WI38 (cell line): ENCODE measurements around the gene DES.

Experiments used
- H3K4me3 ChIP-seq: 2 replicates; pipeline ENCODE4 v1.5.1; 2011; ENCODE audit warnings: low read depth, mild to moderate bottlenecking, control low read depth, low read length
- TF ChIP-seq, protein P1 (sequence below): IDR thresholded peaks from 2 replicates; pipeline ENCODE4 v1.5.1; 2012; ENCODE audit warnings: low read depth, mild to moderate bottlenecking, control low read depth, low read length

DES gene

DNA sequence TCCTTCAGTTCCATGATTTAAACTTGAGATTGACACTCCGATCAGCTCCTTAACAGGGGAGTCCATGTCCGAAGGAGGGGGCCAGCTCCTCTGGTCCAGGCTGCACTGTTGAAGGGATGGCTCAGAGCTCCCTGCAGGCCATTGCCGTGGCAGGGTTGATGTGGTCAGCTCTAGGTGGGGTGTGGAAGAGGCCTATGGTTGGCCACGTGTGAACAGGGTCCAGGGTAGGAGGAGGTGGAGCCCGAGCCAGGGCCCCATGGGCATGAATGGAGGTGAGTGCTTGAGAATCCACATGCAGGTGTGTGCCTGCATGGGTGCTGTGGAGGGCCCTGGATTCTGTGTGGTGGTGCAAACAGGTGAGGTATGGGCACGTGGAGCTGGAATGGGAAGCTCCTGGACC lies 17.5 kb downstream of the DES start:
- TF ChIP-seq, protein P1, sequence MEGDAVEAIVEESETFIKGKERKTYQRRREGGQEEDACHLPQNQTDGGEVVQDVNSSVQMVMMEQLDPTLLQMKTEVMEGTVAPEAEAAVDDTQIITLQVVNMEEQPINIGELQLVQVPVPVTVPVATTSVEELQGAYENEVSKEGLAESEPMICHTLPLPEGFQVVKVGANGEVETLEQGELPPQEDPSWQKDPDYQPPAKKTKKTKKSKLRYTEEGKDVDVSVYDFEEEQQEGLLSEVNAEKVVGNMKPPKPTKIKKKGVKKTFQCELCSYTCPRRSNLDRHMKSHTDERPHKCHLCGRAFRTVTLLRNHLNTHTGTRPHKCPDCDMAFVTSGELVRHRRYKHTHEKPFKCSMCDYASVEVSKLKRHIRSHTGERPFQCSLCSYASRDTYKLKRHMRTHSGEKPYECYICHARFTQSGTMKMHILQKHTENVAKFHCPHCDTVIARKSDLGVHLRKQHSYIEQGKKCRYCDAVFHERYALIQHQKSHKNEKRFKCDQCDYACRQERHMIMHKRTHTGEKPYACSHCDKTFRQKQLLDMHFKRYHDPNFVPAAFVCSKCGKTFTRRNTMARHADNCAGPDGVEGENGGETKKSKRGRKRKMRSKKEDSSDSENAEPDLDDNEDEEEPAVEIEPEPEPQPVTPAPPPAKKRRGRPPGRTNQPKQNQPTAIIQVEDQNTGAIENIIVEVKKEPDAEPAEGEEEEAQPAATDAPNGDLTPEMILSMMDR: no peak
- H3K4me3 ChIP-seq: no peak overlapping the region

DNA sequence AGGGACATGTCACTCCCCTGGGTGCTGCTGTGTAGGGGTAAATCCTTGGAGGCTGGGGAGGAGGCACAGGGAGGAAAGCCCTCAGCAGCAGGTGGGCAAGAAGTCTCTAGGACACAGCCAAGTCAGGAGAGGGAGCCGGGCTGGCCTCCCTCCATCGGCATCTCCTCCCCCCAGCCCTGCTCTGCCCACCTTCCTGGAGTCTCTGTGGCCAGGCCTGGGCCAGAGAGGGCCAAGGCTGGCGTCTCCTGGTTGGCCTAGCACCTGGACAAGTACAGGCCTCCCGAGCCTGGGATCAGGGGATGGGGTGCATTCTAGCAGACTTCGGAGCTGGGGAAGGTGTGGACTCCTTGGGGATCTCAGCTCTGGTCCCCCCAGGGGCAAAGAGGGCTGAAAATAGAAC lies 18.3 kb downstream of the DES start:
- TF ChIP-seq, protein P1: no peak
- no peak overlapping the region for H3K4me3 ChIP-seq

DNA sequence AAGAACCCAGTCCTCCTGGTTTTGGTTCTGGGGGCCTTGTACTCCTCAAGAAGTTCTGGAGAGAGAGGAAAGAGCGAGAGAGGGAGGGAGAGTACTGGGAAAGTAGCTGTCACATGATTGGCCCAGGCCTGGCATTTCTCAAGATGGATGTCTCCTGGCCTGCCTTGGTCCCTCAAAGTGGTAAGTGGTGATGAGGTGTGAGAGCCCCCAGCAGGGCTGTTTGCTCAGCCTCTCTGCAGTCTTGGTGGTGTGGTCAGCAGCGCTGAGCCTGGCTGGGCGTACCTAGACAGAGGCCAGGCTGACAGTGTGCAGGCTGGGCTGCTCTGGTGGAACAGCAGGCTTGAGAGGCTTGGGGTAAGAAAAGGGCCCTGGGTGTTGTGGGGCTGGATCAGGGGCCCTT lies 19.0 kb downstream of the DES start:
- TF ChIP-seq, protein P1: no peak
- H3K4me3 ChIP-seq: no peak overlapping the region

DNA sequence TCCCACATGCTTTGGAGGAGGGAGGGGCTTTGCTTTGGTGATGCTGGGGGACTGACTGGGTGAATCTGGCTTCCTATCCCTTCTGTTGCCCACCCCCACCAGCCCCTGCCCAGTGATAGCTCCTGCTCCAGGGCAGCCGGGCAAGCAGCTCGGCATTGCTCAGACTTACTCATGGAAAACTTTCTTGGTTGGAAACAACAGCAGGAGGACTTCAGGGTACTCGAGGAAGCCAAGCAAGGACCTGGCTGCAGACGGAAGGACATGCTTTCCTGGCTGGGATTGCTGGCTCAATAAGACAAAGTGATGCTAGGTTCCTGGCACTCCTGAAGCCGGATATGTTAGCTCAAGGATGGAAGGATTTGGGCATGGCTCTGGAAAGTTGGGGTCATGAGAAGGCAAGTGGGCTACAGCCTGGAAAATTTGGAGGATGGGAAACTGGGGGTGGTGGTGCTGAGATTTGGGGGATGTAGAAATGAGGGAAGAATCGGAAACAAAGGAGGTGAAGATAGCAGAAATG lies 19.6 kb downstream of the DES start:
- no peak overlapping the region for H3K4me3 ChIP-seq
- TF ChIP-seq, protein P1: no peak

DNA sequence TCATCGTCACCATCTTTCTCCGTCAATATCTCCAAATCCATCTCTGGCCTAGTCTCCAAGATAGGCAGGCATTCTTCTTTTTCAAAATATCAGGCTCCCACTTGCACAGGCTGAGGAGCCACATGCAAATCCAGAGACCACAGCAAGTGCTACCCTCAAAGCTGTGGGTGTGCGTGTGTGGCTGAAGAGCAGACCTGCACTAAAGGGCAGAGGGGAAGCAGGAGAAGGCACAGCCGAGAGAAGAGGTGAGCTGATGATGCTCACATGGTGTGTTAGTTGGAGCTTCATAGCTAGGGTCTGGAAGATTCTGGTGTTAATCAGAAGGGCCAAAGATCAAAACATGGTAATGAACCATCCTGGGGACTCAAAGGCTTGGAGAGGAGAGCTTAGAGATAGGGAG lies 20.3 kb downstream of the DES start:
- TF ChIP-seq, protein P1: no peak
- H3K4me3 ChIP-seq: no peak overlapping the region

DNA sequence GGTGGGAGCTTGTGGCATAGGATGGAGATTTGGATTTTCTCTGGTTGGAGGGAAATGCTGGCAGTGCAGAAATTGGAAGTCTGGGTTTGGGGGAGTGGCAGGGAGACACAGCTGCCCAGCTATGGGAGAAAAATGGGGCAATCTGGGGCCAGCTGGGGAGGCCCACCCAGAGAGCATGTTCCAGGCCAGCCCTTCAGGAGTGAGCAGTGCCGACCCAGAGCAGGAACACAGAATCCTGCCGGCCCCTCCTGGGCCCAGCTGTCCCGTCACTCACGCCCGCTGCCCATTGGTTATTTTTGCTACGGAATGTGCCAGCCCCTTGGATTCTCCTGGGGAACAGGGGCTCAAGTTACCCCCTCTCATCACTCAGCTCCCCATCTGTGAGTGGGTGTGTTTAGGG lies 21.3 kb downstream of the DES start:
- H3K4me3 ChIP-seq: no peak overlapping the region
- TF ChIP-seq, protein P1: no peak

DNA sequence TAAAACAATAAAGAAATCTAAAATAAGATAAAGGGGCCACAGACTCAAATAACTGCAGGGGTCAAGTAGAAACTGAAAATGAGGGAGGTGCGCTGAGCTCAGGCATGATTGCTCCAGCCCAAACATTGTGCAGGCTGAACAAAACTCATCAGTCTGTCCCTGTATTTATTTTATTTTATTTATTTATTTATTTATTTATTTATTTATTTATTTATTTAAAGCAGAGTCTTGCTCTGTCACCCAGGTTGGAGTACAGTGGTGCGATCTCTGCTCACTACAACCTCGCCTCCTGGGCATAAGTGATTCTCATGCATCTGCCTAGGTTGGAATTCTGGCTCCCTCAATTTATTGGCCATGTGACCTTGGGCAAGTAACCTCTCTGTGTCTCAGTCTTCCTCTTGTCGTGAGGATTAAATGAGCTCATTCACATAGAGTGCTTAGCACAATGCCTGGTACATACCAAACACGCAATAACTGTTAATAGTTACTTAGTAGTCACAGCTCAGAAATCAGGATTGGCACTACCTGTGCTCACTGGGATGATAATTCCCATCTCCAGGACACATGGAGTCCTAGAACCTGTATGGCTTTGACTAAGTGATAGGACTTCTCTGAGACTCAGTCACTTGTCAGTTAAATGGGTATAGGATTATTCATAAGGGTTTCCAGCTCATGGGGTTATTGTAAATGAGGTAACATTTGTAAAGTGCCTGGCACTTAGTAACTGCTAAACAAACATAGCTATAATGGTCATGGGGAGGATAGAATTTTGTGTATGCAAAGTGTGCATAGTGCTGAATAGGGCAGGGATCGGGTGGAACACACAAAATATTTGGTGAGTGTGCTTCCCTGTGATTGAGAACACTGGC lies 22.4 kb downstream of the DES start:
- no peak overlapping the region; the same call in 1 of the 2 replicates for H3K4me3 ChIP-seq
- TF ChIP-seq, protein P1: no peak
